Iris pigment epithelial cell (primary cell): ENCODE results near the gene RPS6KA3.
"Not testable (repeated sequence)": the region's sequence is repeated elsewhere in the genome, so short reads cannot be mapped to it uniquely, and the experiment has no call there.

ENCODE experiments used
- DNase-seq: peaks from one replicate; pipeline ENCODE4 v3.0.0-alpha.2; 2011; ENCODE audit warnings: low read depth

RPS6KA3 gene

DNA sequence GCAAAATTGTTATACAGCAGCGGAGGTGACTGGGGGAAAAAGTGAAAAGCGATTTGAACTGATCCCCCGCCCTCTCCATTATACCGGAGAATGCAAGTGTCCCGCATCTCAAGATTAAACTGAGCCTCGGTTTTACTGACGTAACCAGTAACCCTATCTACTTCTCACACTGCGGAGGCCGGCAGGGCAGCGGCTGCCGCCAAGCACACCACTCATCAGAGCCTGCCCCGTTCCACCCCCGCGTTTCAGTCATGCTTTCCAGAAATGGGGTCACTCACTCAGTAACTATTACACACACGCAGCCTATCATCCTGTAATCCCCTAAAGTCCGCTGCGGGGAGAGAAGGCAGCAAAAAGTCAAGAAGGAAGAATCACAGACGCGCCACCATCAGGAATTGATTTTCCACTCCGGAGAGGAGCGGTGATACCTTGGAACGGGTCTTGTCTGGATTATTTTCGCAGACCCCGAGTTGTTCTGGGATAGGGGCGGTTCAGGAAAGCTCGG lies 1.4 kb downstream of the RPS6KA3 start:
- peak; percentile 93 for DNase-seq

DNA sequence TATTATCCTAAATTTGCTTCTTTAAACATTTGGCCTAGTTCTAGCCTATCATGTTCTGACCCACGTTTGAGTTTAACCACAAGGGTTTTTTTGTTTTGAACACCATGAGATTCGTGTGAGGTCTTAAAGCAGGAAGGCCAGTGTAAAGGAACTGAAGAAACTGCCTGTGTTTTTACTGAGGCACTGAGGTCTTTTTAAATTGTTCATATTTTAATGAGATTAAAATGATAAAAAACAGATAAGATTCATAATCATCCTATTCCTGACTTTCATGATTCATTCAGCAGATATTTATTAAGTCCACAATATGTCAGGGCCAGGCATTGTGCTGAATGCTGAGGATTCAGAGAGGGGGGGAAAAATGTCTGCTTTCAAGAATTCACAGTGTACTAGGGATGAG lies 3.2 kb downstream of the RPS6KA3 start:
- DNase-seq, result peak; percentile 60

DNA sequence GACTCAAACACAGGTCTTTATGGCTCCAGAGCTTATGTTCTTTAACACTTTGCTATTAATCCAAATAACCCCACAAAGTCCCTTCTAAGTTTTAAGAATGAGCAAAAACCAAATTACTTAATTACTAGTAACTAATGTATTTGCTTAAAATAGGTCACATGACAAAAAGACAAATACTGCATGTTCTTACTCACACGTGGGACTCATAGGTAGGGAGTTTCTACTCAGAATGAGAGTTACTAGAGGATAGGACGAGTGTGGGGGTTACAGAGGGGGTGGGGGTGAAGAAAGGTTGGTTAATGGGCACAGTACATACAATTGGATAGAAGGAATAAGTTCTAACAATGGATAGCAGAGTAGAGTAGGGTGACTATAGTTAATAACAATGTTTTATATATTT lies 5.8 kb downstream of the RPS6KA3 start:
- DNase-seq, result no peak

DNA sequence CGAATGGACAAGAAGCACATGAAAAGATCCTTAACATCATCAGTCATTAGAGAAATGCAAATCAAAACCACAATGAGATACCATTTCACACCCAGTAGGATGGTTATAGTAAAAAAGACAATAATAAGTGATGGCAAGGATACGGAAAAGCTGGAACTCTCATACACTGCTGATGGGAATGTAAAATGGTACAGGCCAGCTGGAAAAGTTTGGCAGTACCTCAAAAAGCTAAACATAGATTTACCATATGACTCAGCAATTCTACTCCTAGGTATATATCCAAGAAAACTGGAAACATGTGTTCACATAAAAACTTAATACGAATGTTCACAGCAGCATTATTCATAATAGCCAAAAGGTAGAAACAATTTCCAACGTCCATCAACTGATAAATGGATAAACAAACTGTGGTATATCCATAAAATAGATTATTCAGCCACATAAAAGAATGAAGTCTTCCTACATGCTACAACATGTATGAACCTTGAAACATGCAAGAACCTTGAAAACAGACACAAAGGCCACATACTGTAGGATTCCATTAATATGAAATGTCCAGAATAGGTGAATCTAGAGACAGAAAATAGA lies 11.9 kb downstream of the RPS6KA3 start:
- peak; percentile 39 for DNase-seq

DNA sequence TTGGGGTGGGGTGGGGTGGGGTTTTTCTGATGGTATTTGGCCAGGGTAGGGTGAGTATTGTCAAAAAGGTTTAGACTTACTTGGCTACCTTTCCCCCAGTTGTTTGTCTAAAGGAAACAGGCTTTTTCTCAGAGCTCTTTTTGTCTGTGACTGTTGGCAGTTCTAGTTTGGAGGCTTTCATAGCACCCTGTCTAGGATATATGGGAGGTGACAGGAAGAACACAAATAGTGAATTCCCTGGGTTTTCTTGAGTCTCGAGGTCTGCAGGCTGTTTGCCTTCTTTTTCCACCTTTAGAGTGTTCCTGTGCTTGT lies 13.5 kb downstream of the RPS6KA3 start:
- no peak for DNase-seq

DNA sequence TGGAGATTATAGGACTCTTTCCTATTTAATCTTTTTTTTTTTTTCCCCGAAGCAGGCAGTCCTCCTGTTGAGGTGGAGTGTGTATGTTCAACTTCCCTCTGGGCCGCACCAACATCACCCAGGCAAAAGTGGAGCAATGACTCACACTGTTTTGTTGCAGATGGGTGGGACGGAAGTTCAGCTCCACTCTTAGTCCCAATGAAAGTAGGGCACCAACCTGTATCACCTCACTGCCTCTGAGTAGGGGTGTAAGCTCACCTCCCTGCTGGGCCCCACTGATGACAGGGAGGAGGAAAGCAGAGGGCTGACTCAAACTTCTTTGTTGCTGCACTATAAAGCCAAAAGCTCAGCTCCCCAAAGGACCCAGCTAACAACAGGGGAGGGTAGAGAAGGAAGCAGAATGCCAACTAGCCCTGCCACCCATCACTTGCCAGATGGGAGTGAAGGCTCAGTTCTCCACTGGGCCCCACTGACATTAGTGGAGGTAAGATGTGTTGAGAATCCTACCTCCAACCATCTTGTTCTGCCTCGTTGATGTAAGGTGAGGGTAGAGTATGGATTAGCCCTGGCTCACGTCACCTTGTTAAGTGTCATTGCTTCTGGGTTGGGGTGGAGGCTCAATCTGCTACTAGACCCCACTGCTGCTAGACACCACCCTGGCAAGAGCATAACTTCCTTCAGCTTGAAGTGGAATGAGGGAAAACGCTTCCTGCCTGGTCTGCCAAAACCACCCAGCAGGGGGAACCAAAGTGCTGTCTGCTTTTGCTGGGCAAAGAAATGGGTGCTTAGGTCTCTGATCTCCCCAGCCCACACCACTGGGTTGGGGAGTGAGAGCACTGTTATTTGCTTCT lies 14.1 kb downstream of the RPS6KA3 start:
- peak; percentile 59 for DNase-seq

DNA sequence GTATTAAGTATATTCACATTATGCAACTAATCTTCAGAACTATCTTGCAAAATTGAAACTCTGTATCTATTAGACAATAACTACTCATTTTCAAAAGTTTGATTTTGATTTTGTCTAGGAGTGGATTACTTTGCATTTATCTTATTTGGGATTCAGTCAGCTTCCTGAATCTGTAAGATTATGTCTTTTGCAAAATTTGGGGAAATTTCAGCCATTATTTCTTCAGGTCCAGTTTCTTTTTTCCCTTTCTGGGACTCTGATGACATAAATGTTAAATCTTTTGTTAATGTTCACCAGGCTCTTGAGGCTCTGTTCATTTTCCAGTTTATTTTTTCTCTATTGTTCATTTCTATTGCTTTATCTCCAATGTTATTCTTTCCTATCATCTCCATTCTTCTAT lies 15.0 kb downstream of the RPS6KA3 start:
- DNase-seq, result no peak

DNA sequence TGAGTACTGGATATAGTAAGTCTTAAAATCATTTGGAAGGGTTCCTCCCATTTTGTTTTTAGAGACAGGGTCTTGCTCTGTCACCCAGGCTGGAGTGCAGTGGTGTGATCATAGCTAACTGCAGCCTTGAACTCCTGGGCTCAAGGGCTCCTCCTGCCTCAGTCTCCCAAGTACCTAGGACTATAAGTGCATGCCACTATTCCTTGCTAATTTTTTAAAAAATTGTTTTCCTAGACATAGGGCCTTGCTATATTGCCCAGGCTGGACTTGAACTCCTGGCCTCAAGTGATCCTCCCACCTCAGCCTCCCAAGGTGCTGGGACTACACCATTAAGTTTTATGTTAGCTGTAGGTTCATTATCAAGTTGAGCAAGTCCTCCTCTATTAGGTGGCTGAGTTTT lies 16.6 kb downstream of the RPS6KA3 start:
- DNase-seq, result not testable (repeated sequence)

DNA sequence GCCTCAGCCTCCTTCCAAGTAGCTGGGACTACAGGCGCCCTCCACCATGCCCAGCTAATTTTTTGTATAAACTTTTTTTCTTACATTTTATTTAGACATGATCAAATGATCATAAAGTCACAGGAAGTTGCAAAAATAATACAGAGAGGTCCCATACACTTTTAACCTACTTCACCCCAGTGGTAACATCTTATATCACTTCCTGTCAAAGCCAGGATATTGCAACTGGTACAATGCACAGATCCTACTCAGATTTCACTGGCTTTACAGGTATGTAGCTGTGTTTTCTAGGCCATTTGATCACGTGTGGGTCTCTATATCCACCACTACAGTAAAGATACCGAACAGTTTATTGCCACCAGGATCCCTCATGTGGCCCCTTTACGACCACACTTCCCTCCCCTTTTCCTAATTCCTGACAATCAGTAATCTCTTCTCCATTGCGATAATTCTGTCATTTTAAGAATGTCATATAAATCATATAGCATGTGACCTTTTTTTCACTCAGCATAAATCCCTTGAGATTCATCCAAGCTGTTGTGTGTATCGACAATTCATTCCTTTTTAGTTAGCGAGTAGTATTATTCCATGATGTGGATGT lies 18.0 kb downstream of the RPS6KA3 start:
- DNase-seq, result no peak

DNA sequence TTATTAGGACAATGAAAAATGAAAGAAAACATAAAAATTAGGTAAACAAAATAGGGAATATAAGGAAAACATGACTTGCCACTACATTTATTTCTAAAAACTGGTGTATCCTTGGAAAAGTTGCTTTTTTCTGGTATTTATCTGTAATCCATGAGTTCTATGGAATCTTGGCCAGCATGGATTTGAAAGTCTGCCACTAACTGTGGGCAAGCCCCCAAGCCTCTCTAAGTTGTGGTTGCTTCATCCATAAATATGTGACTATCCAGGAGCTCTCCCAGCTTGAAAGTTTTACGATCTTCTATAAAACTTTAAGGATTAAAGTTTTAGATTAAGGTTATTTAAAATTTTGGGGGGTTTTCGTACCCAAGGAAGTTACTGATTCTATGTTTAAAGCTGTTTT lies 21.8 kb downstream of the RPS6KA3 start:
- no peak for DNase-seq

DNA sequence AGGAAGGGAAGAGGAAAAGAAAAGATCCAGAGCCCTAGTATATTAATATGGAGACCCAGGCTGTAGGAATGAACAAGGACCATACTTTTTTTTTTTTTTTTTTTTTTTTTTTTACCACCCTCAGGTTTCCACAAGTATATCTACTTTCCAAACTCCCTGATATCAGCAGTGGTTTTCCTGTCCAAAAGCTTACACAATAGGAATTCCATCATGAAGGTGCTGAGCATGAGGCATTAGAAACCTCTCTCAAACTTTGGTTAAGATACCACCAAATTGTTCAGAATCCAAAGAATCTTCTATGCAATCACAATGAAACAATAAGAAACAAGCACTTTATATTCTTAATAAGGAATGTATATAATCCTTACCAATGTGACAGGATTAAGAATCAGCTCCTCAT lies 26.5 kb downstream of the RPS6KA3 start:
- DNase-seq, result no peak

DNA sequence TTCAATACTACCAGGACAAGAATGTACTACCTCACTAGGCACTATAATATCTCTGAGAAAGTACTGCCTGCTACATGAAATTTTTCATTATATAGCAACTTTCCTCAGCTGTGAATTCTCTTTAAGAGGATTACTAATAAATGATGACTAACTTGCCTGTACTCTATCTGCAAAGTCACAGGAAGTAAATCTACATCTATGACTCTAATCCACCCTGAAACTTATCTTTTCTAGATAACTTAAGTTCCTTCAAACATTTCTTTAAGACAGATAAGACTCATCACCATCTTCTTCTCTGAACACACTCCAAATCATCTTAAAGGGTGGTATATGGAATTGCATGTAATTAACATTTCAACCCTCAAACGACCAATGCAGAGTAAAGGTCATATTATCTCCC lies 28.8 kb downstream of the RPS6KA3 start:
- peak; percentile 41 for DNase-seq

DNA sequence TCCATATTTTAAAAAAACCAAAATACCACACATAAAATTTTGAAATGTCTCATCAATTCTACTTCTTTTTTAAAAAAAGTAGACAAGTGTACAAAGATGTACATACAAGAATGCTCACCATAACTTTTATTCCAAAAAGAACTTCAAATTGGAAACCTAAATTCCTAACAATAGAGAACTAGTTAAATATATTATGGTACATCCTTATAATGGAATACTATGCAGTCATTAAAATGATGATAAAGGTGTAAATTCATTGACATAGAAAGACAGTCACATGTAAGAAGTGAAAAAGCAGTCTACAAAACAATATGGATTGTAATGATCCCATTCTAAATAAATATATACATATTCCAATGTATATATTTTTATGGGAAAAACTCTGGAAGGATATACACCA lies 31.0 kb downstream of the RPS6KA3 start:
- no peak for DNase-seq

DNA sequence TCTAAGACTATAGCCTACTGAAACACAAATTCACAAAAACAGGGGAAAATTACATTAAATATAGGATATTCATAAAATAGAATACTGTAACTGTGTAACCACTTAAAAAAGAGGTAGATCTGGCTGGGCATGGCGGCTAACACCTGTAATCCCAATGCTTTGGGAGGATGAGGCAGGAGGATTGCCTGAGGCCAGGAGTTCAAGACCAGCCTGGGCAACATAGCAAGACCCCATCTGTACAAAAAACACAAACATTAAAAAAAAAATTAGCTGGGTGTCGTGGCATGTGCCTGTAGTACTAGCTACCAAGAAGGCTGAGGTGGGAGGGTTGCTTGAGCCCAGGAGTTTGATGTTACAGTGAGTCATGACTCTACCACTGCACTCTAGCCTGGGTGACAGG lies 33.4 kb downstream of the RPS6KA3 start:
- DNase-seq, result no peak

DNA sequence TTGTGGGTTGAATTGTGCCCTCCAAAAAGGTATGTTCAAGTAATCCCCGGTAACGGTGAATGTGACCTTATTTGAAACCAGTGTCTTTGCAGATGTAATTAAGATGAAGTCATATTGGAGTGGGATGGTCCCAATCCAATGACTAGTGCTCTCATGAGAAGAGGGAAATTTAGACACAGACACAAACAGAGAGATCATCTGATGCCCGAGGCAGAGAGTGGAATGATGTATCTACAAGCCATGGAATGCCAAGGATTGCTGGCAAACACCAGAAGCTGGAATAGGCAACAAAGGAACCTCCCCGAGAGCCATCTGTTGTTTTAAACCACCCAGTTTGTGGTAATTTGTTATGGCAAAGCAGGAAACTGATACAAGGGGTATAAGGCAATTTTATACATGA lies 35.1 kb downstream of the RPS6KA3 start:
- DNase-seq, result no peak

DNA sequence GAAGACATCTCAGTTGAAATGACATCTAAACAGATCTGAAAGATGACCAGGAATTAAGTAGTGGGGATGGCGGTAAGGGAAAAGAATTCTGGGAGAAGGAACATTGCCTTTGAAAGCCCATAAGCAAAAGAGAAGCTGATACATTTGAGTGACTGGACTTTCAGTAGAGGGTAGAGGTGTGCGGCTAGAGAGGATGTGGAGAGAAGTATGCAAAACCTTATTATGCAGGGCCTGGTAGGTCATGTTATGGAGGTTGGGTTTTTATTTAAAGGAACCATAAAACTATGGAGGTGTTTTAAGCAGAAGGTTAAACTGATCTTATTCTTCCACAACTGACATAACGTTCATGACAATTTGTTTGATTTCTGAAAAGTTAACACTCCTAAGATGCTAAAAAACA lies 36.3 kb downstream of the RPS6KA3 start:
- no peak for DNase-seq

DNA sequence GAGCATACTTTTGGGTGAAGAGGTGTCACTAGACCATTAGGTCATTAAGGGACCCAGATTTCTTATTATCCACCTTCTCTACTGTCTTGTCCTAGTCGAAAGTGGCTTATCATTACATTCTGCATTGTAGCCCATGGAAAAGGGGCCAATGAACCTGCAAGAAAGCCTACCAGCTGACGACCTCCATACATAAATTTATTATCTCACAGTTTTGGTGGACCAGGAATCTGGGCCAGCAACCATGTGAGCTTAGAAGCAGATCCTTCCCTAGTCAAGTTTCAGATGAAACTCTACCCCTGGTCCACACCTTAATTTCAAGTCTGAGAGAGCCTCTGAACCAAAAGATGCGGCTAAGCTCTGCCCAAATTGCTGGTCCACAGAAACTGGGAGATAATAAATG lies 37.6 kb downstream of the RPS6KA3 start:
- no peak for DNase-seq

DNA sequence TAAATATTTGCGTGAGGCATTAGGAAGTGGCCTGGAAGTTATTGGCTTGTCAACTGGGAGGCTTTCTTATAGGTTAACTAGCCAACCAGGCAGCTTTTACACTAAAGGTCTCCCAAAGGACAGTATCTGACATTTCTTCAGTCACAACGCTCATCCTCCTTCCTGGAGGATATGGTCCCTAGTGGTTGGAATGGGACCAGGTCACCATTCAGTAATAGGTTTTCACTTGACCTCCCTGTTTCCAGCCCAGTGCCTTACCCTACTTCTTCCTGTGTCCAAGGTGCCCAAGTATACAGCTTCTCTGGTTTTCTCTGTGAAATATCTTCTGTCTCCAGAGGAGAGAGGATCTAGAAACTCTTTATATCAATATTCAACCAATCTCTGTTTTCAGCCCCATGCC lies 38.5 kb downstream of the RPS6KA3 start:
- no peak for DNase-seq

DNA sequence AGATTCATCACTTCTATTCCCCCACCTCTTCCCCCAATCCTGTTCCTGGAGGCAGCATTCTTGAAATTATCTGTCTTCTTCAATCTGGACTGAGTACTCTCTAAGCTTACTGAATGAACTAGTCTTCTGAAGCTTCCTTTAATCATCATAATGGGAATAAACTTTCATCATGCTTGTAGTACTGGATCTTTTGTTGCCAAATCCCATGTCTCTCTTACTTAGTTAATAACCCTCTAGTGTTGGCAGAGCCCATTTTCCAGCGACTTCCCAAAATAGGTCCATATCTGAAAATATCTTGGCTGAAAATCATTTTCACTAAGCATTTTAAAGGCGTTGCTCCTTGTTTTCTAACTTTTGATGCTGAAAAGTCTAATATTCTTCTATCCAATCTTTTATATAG lies 39.6 kb downstream of the RPS6KA3 start:
- no peak for DNase-seq

DNA sequence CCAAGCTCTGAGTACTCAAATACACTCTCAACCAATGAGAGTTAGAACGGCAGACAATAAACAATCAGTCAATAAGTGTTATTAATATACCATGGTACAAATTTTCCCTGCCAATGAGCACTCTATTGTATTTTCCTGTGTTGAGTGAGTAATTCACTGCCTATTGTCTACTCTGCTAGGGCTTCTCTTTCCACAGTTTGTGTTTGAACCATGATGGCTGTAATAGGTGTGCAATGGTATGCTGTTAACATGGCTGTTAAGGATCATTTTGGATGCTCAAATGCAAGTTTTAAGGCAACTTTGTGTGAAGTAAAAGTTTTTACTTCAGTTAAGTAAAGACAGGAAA lies 41.2 kb downstream of the RPS6KA3 start:
- DNase-seq, result no peak

DNA sequence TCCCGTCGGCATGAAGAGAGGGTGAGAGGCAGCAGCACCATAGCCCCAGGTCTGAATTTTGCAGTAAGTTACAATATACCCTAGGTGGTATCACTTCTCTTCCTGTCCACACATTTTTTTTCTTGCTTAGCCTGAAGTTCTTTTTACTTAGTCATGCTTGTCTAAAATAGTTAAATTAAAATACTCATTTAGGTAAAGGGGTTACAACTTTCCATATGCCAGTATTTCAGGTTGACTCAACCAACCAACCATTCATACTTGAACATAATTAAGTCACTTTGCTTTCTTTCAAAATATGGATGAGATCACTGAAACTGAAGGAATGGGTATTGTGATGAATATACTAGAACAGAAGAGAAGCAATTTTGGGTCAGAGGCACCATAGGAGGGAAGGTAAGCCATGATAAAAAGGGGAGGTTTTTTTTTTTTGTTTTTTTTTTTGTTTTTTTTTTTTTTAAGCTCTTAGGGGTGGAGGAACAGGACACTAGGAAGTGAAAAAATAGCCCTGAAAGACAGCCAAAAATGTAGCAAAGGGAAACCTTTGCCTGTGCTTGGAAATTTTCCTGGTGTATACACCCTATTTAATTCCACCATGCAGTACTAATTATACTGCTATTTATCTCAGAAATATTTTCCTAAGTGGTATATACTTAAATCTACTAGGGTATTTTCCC lies 41.8 kb downstream of the RPS6KA3 start:
- peak; percentile 47 for DNase-seq

DNA sequence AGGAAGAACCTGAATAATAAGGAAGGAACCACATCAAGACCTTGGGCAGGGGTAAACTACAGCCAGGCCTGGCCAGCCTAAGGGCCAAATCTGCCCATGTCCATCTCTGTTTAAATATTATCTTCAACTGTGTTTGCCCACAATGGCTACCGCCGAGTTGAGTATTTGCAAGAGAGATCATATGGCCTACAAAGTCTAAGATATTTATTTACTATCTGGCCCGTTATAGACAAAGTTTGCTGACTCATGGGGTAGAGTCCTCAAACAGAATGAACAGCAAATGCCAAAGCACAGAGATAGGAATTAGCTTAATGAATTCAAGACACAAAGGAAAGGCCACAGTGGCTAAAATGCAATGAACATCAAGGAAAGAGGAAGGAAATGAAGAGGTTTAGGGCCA lies 44.8 kb downstream of the RPS6KA3 start:
- peak; percentile 50 for DNase-seq
